ENCODE data around the gene KCNAB2.

GRCh38 chr1:6116137-6116536 is 70.4 kb downstream of the KCNAB2 start:
- TF ChIP-seq CTCF (IDR thresholded peaks at IDR 0.05) (no peak), POLR2AphosphoS5 (IDR thresholded peaks at IDR 0.05; ENCODE audit: insufficient read depth in 1 of 2, low read depth in 1 of 2) (no peak), POLR2A (IDR thresholded peaks at IDR 0.05) (no peak)
